ENCODE results near the gene SLC29A2.
"Not testable (repeated sequence)": the region's sequence is repeated elsewhere in the genome, so short reads cannot be mapped to it uniquely, and the experiment has no call there.

Gene SLC29A2

GRCh38 chr11:66384316-66384715, 12.8 kb upstream of the SLC29A2 start:
- DNase-seq (ENCODE audit: low spot score), result not testable (repeated sequence)

- DNase-seq (ENCODE audit: low spot score), result not testable (repeated sequence)
Measured at GRCh38 chr11:66380264-66380663, 8.7 kb upstream of the SLC29A2 start.

GRCh38 chr11:66373690-66374287, 2.2 kb upstream of the SLC29A2 start:
- not testable (repeated sequence) for DNase-seq (ENCODE audit: low spot score)

GRCh38 chr11:66373265-66373664, 1.7 kb upstream of the SLC29A2 start:
- DNase-seq (ENCODE audit: low spot score), result no peak

GRCh38 chr11:66369073-66369894, 2.3 kb downstream of the SLC29A2 start:
- DNase-seq (ENCODE audit: low spot score), result no peak

- no peak for DNase-seq (ENCODE audit: low spot score)
Measured at GRCh38 chr11:66368484-66368883, 3.1 kb downstream of the SLC29A2 start.

- no peak for DNase-seq (ENCODE audit: low spot score)
Measured at GRCh38 chr11:66367561-66368312, 3.8 kb downstream of the SLC29A2 start.

- no peak for DNase-seq (ENCODE audit: low spot score)
Measured at GRCh38 chr11:66366844-66367477, 4.6 kb downstream of the SLC29A2 start.

- no peak for DNase-seq (ENCODE audit: low spot score)
Measured at GRCh38 chr11:66365711-66366619, 5.6 kb downstream of the SLC29A2 start.

GRCh38 chr11:66365166-66365565, 6.4 kb downstream of the SLC29A2 start:
- DNase-seq (ENCODE audit: low spot score), result peak; percentile 24

- peak; percentile 84 for DNase-seq (ENCODE audit: low spot score)
Measured at GRCh38 chr11:66363805-66364535, 7.6 kb downstream of the SLC29A2 start.

GRCh38 chr11:66363187-66363601, 8.4 kb downstream of the SLC29A2 start:
- DNase-seq (ENCODE audit: low spot score), result no peak

- no peak for DNase-seq (ENCODE audit: low spot score)
Measured at GRCh38 chr11:66362481-66363147, 8.9 kb downstream of the SLC29A2 start.

- DNase-seq (ENCODE audit: low spot score), result no peak
Measured at GRCh38 chr11:66361502-66361941, 10.0 kb downstream of the SLC29A2 start.

GRCh38 chr11:66360406-66361073, 11.0 kb downstream of the SLC29A2 start:
- peak; percentile 28 for DNase-seq (ENCODE audit: low spot score)

GRCh38 chr11:66359662-66360087, 11.9 kb downstream of the SLC29A2 start:
- peak; percentile 34 for DNase-seq (ENCODE audit: low spot score)

GRCh38 chr11:66350560-66351235, 20.9 kb downstream of the SLC29A2 start:
- not testable (repeated sequence) for DNase-seq (ENCODE audit: low spot score)

- no peak for DNase-seq (ENCODE audit: low spot score)
Measured at GRCh38 chr11:66349084-66349386, 22.5 kb downstream of the SLC29A2 start.

Measured in D341Med (cell line).